PC-3 (cell line): ENCODE results near the gene AHCYL2. TPM values are rescaled to one million over a fixed set of nuclear protein-coding genes. Genes with fewer than 3 reads are reported as not detected.

Source experiments
- ATAC-seq: fragments of 200-7000 bp; cut with Tn5 transposase; 2 replicates; pipeline ENCODE4 v1.9.1; 2020; ENCODE audit warnings: mild to moderate bottlenecking, moderate library complexity
- BruUV-seq: library from RNA; stranded (reverse); fragments of 400-500 nt; replicated peaks from 2 replicates; lab custom pipeline; 2021; lab: Mats Ljungman, UMichigan
- CTCF ChIA-PET: fragments of 300-600 bp; sonication (Branson Sonifier 250); formaldehyde crosslinking; loops from one replicate; lab custom pipeline; 2022; ENCODE audit warnings: antibody characterized with exemption; lab: Charles Lee
- POLR2A ChIA-PET: fragments of 300-600 bp; sonication (Branson Sonifier 250); formaldehyde crosslinking; loops from one replicate; lab custom pipeline; 2022; ENCODE audit warnings: antibody characterized with exemption; ENCODE audit not compliant: unreplicated experiment; lab: Charles Lee
- DNase-seq: peaks from one replicate; pipeline ENCODE4 v3.0.0-alpha.2; 2015
- H2AFZ ChIP-seq: fragments of 300-600 bp; sonication (generic); 2 replicates; pipeline ENCODE4 v1.6.0; 2016; ENCODE audit warnings: antibody characterized with exemption, low read length
- H3F3A ChIP-seq: fragments of 300-600 bp; sonication (generic); one replicate; pipeline ENCODE4 v1.6.0; 2017; ENCODE audit warnings: antibody characterized with exemption, low read length, control low read depth, mild to moderate bottlenecking; ENCODE audit not compliant: unreplicated experiment
- H3K27ac ChIP-seq: fragments of 300-600 bp; sonication (generic); 2 replicates; pipeline ENCODE4 v1.5.1; 2016; ENCODE audit warnings: mild to moderate bottlenecking, low read length
- H3K27me3 ChIP-seq: fragments of 300-600 bp; sonication (generic); 2 replicates; pipeline ENCODE4 v1.6.1; 2016; ENCODE audit warnings: low read length, mixed read lengths
- H3K36me3 ChIP-seq: fragments of 300-600 bp; sonication (generic); 2 replicates; pipeline ENCODE4 v1.6.1; 2016; ENCODE audit warnings: low read depth, mixed run types, low read length, mixed read lengths
- H3K4me1 ChIP-seq: fragments of 300-600 bp; sonication (generic); 2 replicates; pipeline ENCODE4 v1.5.1; 2016; ENCODE audit warnings: low read length; ENCODE audit not compliant: insufficient read depth
- H3K4me2 ChIP-seq: fragments of 300-600 bp; sonication (generic); 2 replicates; pipeline ENCODE4 v1.6.0; 2016; ENCODE audit warnings: low read length
- H3K4me3 ChIP-seq: fragments of 300-600 bp; sonication (generic); 2 replicates; pipeline ENCODE4 v1.5.1; 2016; ENCODE audit warnings: mild to moderate bottlenecking, low read length, mixed read lengths
- H3K79me2 ChIP-seq: fragments of 300-600 bp; sonication (generic); 2 replicates; pipeline ENCODE4 v1.6.1; 2017; ENCODE audit warnings: low read length, mixed read lengths
- H3K9ac ChIP-seq: fragments of 300-600 bp; sonication (generic); 2 replicates; pipeline ENCODE4 v1.6.0; 2016; ENCODE audit warnings: mild to moderate bottlenecking, low read length
- H3K9me2 ChIP-seq: fragments of 300-600 bp; sonication (generic); replicated peaks from 2 replicates; pipeline ENCODE4 v1.6.1; 2016; ENCODE audit warnings: mixed run types, low read length, mixed read lengths
- H3K9me3 ChIP-seq: fragments of 300-600 bp; sonication (generic); 2 replicates; pipeline ENCODE4 v1.6.1; 2016; ENCODE audit warnings: low read length, mixed read lengths
- H4K20me1 ChIP-seq: fragments of 300-600 bp; sonication (generic); 2 replicates; pipeline ENCODE4 v1.6.1; 2016; ENCODE audit warnings: low read length, mixed read lengths
- EZH2 ChIP-seq: fragments of 300-600 bp; sonication (generic); IDR thresholded peaks from one replicate; pipeline ENCODE4 v1.6.1; 2017; ENCODE audit warnings: antibody characterized with exemption, mild to moderate bottlenecking, low read length; ENCODE audit not compliant: unreplicated experiment
- EZH2phosphoT487 ChIP-seq: fragments of 300-600 bp; sonication (generic); IDR thresholded peaks from 2 replicates; pipeline ENCODE4 v1.6.1; 2018; ENCODE audit warnings: mild to moderate bottlenecking, antibody characterized with exemption, low read length, borderline replicate concordance
- intact Hi-C: fragments of 100-400 bp; cut with micrococcal nuclease; formaldehyde crosslinking; loops from 2 replicates; pipeline ENCODE4 v1.9.0; 2023
- total RNA-seq: library from RNA; depleted of rRNA; stranded (reverse); fragments of >200 nt; gene quantifications from 2 replicates; pipeline ENCODE4 v1.2.3, GENCODE V29; 2014
- TF ChIP-seq, protein P1 (sequence below): fragments of 300-600 bp; sonication (generic); conservative IDR thresholded peaks from 2 replicates; pipeline ENCODE4 v1.5.1; 2017; ENCODE audit warnings: antibody characterized with exemption, low read depth, mild to moderate bottlenecking, low read length

The AHCYL2 gene
- total RNA-seq, 1 experiment from 2014 or later = 9.2 TPM

DNA sequence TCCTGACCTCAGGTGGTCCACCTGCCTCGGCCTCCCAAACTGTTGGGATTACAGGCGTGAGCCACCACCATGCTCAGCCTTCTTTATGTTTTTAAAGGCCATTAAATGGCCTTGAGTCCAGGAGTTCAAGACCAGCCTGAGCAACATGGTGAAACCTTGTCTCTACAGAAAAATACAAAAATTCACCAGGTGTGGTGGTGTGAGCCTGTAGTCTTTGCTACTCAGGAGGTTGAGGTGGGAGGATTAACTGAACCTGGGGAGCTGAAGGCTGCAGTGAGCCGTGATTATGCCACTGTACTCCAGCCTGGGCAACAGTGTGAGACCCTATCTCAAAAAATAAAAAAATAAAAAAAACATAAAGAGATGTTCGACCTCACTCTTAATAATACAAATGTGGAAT is 25.4 kb upstream of the AHCYL2 start:
- 0 out of 2 replicates have a peak, but pooled peaks cover 3% of the 10 kb centered on the region for H4K20me1 ChIP-seq
- BruUV-seq = no TSS peak
- H3K4me1 ChIP-seq = no peaks in the 10 kb centered on the region
- H3K4me3 ChIP-seq = no peak overlapping the region
- H3K9me2 ChIP-seq = no peaks in the 10 kb centered on the region
- no peaks in the 10 kb centered on the region for H3K27me3 ChIP-seq
- H3K36me3 ChIP-seq = no peaks in the 10 kb centered on the region
- intact Hi-C loops = no loop called here
- TF ChIP-seq, protein P1, sequence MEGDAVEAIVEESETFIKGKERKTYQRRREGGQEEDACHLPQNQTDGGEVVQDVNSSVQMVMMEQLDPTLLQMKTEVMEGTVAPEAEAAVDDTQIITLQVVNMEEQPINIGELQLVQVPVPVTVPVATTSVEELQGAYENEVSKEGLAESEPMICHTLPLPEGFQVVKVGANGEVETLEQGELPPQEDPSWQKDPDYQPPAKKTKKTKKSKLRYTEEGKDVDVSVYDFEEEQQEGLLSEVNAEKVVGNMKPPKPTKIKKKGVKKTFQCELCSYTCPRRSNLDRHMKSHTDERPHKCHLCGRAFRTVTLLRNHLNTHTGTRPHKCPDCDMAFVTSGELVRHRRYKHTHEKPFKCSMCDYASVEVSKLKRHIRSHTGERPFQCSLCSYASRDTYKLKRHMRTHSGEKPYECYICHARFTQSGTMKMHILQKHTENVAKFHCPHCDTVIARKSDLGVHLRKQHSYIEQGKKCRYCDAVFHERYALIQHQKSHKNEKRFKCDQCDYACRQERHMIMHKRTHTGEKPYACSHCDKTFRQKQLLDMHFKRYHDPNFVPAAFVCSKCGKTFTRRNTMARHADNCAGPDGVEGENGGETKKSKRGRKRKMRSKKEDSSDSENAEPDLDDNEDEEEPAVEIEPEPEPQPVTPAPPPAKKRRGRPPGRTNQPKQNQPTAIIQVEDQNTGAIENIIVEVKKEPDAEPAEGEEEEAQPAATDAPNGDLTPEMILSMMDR = no peak
- TF ChIP-seq EZH2phosphoT487 = no peak
- no peak for TF ChIP-seq EZH2
- no peak overlapping the region for H3K4me2 ChIP-seq
- H3K9ac ChIP-seq = no peak overlapping the region
- ATAC-seq = no peak
- ChIA-PET POLR2A (no interaction called here), CTCF (no interaction called here)
- no peaks in the 10 kb centered on the region for H3F3A ChIP-seq
- no peak overlapping the region for H2AFZ ChIP-seq
- no peaks in the 10 kb centered on the region for H3K79me2 ChIP-seq
- no peak overlapping the region for H3K27ac ChIP-seq
- H3K9me3 ChIP-seq = no peaks in the 10 kb centered on the region
- DNase-seq = no peak

DNA sequence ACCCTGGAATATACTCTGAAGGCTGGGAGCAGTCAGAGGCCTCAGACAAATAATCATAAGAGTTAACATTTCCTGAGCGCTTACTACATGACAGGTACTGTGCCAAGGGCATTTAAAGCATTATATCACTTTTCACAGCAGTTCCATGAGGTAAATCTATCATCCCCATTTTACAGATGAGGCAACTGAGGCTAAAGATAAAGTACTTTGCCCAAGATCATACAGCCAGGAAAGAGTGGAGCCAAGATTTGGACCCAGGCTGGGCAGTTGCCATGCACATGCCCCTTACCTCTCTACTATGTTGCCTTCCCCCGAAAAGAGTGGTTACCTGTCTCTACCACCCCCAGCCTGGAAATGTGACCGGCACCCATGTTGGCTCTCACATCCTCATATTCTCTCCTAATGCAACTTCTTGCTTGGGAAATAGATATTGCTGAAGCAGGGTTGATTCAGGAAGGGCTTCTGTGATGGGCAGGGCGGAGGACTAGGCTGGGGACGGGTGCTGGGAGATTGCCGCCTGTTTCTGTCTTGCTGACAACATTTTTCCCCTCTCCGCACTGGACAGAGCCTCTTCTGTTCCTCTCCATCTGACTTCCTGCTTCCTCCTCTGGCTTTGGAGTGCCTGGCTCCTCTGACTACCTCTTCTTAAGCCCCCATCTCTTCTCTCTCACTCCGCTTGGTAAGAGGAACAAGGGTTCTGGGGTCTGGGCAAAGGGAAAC is 22.6 kb upstream of the AHCYL2 start:
- no peak overlapping the region for H3K9ac ChIP-seq
- no peaks in the 10 kb centered on the region for H3K79me2 ChIP-seq
- no peaks in the 10 kb centered on the region for H4K20me1 ChIP-seq
- no peaks in the 10 kb centered on the region for H3K9me2 ChIP-seq
- H3K27me3 ChIP-seq = no peaks in the 10 kb centered on the region
- H3K36me3 ChIP-seq = no peaks in the 10 kb centered on the region
- no peak overlapping the region for H3K4me3 ChIP-seq
- intact Hi-C loops = no loop called here
- TF ChIP-seq EZH2phosphoT487 (no peak), EZH2 (no peak)
- TF ChIP-seq, protein P1 = no peak
- BruUV-seq = no TSS peak
- no peak overlapping the region for H2AFZ ChIP-seq
- no peak overlapping the region for H3K27ac ChIP-seq
- no peaks in the 10 kb centered on the region for H3F3A ChIP-seq
- H3K4me2 ChIP-seq = no peak overlapping the region
- ATAC-seq = no peak
- POLR2A ChIA-PET = no interaction called here
- CTCF ChIA-PET = no interaction called here
- no peaks in the 10 kb centered on the region for H3K4me1 ChIP-seq
- no peak for DNase-seq
- H3K9me3 ChIP-seq = no peaks in the 10 kb centered on the region

GRCh38 chr7:129203050-129203741 is 21.6 kb upstream of the AHCYL2 start:
- no peak for TF ChIP-seq EZH2
- TF ChIP-seq, protein P1 = no peak
- no peak for TF ChIP-seq EZH2phosphoT487
- Histone ChIP-seq H2AFZ (no peak overlapping the region), H3K79me2 (no peaks in the 10 kb centered on the region), H3K36me3 (no peaks in the 10 kb centered on the region), H3K27me3 (no peaks in the 10 kb centered on the region), H3K4me1 (no peaks in the 10 kb centered on the region), H3K9me3 (no peaks in the 10 kb centered on the region), H3F3A (no peaks in the 10 kb centered on the region), H4K20me1 (no peaks in the 10 kb centered on the region), H3K4me3 (no peak overlapping the region), H3K9ac (no peak overlapping the region), H3K27ac (no peak overlapping the region), H3K4me2 (no peak overlapping the region), H3K9me2 (no peaks in the 10 kb centered on the region)
- no peak for DNase-seq
- ATAC-seq = no peak
- CTCF ChIA-PET = no interaction called here
- POLR2A ChIA-PET = no interaction called here
- intact Hi-C loops = no loop called here
- BruUV-seq = no TSS peak
